ENCODE data around the gene COLEC12.

COLEC12 gene

DNA sequence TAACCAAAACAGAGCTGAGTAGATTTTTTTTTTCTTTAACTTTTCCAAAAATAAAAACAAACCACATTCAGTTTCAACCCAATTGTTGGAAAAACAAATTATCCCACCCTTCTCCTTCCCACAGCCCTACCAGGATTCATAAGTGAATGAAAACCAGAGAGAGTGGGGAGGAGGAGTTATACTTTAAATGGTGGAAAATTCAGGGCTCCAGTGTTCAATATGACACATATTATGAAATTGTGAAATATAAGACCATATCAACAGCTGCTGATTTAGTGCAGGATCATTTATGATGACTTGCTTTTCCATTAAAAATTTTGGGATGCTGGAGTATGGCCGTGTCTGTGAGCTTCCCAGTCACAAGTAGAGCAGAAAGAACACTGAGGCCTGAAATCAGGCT, 26.7 kb downstream of the COLEC12 start:
- DNase-seq = no peak

- no peak for DNase-seq
Observed at GRCh38 chr18:471716-472115, 28.8 kb downstream of the COLEC12 start.

GRCh38 chr18:470661-471501, 29.6 kb downstream of the COLEC12 start:
- DNase-seq = no peak

- DNase-seq = no peak
Observed at GRCh38 chr18:468955-469790, 31.3 kb downstream of the COLEC12 start.

- DNase-seq = no peak
Observed at GRCh38 chr18:463827-464541, 36.5 kb downstream of the COLEC12 start.

DNA sequence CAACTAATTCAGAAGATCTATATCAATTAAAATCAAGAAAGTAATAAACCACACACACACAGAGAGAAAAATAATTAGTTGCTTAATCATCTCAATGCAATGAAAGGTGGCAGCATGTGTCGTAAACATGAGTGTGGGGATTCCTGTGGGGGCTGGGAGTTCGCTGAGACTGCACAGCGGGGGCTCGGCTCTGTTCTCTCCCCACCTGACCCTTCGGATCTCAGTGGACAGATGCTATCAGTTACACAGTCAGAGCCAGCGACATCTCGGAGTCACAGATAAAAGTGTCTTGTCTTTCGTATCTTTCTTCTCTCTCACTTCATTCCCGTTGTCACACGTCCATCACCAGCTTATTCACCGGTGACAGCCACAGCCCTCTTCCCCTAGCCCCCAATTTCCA, 37.1 kb downstream of the COLEC12 start:
- DNase-seq = no peak

DNA sequence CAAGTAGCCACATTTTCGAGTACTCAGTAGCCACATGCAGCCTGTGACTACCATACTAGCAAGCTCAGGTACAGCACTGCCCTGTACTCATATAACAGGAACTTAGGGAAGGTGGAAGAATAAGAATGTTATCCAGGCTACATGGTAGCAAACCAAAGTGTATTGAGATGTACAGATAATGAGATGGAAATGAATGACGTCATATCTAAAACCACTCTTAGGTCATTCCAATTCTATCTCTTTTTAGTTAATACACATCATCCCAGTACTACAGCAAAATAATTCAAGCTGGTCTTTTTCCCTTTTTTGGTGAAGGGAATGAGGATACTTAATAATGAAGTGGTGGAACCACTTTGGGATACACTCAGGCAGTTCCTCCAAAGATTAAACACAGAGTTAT, 38.7 kb downstream of the COLEC12 start:
- no peak for DNase-seq

DNA sequence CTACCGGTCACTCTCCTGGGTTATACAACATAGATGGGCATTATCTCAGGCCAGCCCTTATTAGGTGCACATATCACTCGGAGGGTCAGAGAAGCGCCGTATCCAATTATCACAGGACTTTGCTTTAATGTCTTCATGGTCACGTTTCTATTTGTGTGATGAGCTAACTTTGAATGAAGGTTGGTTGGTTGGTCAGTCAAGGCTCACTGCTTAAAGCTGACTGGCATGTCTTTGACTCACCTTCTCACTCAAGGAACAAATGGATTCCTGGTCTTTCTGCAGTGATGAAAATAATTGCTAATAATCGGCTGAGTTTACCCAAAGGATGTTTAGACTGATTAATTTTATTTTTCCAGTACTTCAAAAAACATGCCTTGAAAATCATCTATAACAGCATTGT, 39.7 kb downstream of the COLEC12 start:
- no peak for DNase-seq

DNA sequence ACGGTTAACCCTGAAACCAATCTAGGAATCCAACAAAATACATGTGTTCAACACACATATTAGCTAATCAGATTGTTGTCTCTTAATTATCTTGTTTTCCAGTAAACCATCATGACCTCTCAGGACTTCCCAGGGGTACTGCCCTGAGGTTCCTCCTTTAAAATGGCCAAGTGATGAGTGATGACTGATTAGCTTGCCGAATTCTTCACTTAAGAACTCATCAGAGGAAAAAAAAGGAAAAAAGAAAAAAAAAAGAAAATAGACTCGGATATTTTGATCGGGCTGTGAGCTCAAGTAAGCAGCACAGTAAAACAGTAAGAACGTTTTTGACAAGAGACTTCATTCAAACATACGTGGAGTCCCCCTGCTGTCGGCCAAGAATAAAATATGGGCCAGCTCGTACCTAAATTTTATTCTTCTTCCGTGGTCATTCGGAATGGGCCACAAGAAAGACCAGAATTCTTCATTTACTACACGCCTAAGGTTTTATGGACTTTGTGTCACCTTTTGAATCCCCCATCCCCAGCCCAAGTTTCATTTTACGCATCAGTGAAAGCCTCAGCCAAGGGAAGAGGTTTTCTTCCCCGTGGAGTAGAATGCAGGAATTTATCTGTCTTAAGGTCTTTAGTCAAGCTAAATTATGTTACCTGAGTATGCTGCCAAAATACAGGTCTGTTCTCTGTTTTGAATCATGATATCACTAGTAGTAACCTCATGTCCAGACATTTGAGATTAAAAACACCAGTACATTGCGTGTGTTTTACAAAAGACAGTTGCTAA, 40.5 kb downstream of the COLEC12 start:
- DNase-seq = no peak

DNA sequence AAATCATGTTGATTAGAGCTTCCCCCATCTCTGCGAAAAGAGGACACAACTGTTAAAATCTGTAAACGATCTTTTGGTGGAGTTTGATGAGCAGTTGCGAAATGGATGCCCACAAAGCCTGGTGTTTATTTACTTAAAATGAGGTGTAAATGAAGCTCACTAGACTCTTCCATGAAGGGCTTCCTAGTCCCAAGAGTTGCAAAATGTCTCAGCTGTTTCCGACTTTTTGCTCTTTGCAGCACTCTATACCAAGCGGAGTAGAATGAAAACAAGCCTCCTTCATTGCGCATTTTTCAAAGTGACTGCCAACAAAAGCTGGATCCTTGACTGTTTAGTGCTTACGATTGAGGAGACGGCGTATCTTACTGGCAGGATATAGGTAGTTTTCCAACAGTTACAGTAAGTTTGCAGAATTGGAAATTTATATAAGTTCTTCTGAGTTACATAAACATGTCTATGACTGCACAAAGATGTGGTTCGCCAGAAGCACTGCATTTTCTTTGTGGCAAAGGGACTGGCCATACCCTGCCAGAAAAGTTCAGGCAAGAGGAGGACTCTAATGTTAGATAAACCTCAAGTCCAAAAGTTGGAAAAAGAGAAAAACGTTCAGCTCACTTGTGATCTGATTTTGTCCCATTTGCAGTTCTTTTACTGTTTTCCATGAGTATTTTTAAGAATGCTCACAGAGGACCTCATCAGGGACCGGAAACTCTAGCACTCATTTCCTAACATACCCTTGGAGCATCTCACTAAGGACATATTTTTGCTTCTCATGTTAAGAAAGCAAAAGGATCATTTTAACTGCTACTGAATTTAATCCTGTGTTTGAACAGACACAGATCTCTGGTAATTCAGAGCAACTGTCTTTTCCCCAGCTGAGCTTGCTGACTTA, 42.7 kb downstream of the COLEC12 start:
- DNase-seq = no peak

DNA sequence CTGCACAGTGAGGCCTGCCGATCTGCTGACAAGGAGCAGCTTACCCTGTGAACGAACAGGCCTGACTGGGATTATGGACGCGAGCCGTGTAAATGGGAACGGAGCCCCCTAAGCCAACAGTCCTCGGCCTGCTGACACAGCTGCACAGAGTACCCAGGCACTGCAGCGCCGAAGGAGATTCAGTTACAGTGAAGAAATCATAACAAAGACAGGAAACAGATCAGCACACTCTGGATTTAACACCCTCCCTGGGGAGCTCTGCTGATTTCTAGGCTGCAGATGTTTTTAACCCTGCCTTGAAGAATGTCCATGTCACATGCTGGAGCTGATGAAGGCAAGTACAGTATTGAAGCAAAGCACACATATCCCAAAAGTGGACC, 43.4 kb downstream of the COLEC12 start:
- no peak for DNase-seq

- no peak for DNase-seq
Observed at GRCh38 chr18:456361-457139, 44.0 kb downstream of the COLEC12 start.

- no peak for DNase-seq
Observed at GRCh38 chr18:453400-453799, 47.1 kb downstream of the COLEC12 start.

DNA sequence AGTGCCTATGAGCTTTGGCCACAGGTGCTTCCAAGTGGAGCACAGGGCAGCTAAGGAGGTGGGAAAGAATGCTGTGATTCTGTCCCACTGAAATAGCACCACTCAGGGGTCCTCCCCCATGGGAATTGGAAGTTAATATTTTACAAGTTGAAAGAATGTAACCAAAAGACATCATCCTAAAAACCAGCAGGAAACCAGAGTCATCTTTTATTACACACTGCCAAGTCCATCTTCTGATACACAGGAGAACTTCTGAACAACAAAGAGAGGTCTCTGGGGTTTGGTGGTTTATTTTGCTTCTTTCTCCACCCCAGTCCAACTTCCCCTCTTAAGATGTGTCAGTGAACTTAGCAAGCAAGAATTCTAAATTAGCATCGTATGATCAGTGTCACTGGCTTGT, 47.7 kb downstream of the COLEC12 start:
- DNase-seq = no peak

DNA sequence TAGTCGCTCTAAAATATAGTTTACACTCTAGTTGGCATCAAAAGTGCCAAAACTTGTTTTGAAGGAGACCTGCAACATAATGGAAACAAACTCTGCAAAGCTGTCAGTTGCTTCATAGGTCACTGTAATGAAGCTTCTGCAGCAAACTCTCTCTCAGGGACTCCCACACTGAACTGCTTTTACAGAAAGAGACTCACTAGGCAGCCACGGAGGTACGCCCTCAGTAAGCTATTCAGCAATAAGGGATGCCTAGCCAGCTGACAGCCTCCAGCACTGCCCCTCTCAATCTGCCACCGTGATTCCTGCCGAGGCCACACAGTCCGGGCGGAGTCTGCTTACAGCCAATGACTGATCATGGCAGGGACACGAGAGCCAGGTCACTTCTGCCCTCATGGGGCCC, 51.1 kb downstream of the COLEC12 start:
- no peak for DNase-seq

DNA sequence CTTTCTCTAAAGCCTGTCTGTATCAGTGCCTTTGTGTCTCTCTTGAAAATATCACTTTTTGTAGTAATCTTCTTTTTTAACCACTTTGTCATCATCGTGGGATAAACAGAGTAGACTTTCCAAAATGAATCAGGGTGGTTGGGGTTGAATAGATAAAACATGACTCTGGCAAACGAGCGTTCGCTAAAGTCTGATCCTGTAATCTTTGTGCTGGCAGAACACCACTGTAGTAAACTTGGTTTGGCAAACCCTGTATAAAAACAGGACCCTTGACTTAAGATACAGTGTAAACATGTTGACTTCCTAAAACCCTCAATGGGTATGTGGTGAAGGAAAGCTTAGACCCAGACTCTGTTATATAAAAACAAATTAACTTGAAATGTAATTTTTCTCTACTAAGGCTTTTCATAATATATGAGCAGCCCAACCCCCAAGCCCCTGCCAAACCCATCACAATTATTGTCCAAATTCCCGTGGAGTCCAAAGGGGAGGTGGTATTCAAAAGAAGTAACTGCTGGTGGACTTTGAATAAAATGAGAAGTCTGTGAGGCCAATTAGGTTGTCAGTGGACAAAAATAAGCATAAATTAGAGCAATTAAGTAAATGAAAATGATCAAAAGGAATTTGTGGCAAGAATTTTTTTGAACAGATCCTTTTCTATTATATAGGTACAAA, 52.2 kb downstream of the COLEC12 start:
- no peak for DNase-seq

DNA sequence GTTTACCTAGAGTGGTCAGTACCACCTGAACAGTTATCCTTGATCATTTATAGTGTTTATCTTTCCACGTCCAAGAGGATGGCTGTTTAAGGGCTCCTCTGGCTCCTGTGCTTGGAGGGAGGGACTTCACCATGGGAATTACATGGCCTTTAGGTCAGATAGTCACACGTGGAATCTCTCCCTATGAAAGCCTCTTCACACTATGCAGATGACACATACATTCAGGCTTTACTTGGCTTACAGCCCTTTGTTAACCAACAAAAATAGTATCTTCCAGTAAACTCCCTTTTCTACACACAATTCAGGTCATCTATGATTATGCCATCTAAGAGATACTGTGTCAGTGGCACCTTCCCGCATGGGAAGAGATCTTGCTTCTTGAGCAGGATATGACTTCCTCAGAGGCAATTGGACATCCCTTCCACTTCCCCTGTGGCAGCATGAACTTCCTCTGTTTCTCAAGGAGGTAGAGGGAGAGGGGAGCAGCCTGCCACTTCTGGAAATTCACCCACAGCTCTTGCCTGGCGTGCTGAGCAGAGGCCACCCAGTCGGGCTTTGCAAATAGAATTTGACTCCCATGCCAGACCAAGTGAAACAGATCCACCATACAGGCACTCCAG, 53.5 kb downstream of the COLEC12 start:
- no peak for DNase-seq

GRCh38 chr18:445055-445454, 55.4 kb downstream of the COLEC12 start:
- no peak for DNase-seq

DNA sequence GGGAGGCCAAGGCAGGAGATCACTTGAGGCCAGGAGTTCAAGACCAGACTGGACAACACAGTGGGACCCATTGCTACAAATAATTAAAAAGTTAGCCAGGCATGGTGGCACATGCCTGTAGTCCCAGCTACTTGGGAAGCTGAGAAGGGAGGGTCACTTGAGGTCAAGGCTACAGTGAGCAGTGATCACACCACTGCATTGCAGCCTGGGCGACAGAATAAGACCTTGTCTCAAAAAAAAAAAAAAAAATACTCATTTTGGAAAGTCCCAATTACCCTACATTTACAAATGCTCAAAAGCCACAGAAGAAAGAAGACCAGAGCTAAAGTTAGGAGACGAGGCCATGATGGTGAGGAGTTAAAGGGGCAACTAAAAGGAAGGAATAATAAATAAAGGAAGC, 61.9 kb downstream of the COLEC12 start:
- no peak for DNase-seq

DNA sequence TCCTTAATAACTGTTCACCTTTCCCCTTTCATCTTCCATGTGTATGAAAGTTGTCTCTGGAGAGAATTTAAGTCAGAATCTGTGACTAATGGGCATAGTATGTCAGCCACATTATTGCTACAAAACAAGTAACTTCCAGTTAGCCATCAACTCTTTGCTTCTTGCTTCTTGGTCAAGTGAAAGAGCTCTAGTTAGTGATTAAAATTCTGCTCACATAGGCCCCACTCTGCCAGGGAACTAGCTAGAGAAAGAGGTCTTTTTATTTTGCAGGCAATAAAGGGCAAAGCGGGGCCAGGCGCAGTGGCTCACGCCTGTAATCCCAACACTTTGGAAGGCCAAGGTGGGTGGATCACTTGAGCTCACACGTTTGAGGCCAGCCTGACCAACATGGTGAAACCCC, 64.6 kb downstream of the COLEC12 start:
- no peak for DNase-seq

Data from CD4-positive, alpha-beta T cell treated with Interleukin-17A for 4 hours (primary cell).